GM12891 (cell line): ENCODE data around the gene ZDHHC14.

Source experiments
- POLR2A ChIP-seq: IDR thresholded peaks from 2 replicates; pipeline ENCODE4 v1.6.1; 2011; ENCODE audit warnings: low read depth, low read length, control low read depth
- POLR2AphosphoS5 ChIP-seq: IDR thresholded peaks from 2 replicates; pipeline ENCODE4 v1.6.1; 2011; ENCODE audit warnings: low read depth, low read length, control low read depth
- TAF1 ChIP-seq: IDR thresholded peaks from 2 replicates; pipeline ENCODE4 v1.6.1; 2011; ENCODE audit warnings: low read depth, low read length, control low read depth

- TF ChIP-seq TAF1 (no peak), POLR2A (no peak), POLR2AphosphoS5 (no peak)
These were observed 52.7 kb downstream of the ZDHHC14 start for GRCh38 chr6:157433678-157434081.
